ENCODE data around the gene TCF20. TPM values are rescaled to one million over a fixed set of nuclear protein-coding genes. Genes with fewer than 3 reads are reported as not detected.

TCF20 gene
- total RNA-seq, 4 donors from 2014 or later = 26.0 to 47.9 (median 41.8) TPM

DNA sequence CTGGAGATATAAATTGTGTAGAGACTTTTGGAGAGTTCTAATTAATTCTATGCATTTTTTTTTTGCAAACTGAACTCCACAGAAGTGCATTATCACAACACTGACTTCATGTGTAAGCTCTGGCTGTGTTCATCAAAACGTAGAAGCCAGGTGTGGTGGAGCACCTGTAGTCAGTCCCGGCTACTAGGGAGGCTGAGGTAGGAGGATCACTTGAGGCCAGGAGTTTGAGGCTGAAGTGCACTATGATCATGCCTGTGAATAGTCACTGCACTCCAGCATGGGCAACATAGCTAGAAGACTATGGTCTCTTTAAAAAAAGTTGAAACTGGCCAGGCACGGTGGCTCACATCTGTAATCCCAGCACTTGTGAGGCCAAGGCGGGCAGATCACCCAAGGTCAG, 20.6 kb downstream of the TCF20 start:
- H3K27me3 ChIP-seq = no peaks in the 10 kb centered on the region
- H3K36me3 ChIP-seq = no peaks in the 10 kb centered on the region
- H3K4me3 ChIP-seq = no peak overlapping the region
- no peak for ATAC-seq
- TF ChIP-seq POLR2AphosphoS5 (IDR thresholded peaks at IDR 0.05) (no peak), EP300 (IDR thresholded peaks at IDR 0.05) (no peak), CTCF (IDR thresholded peaks at IDR 0.05) (no peak), POLR2A (IDR thresholded peaks at IDR 0.05) (no peak)
- 71 to 90% methylated on average over 2 to 4 of the region's 4 CpGs for WGBS, 2 donors (ENCODE audit: low coverage in 1 of 2)
- H3K4me1 ChIP-seq = no peaks in the 10 kb centered on the region
- H3K27ac ChIP-seq = no peak overlapping the region
- H3K9me3 ChIP-seq = no peaks in the 10 kb centered on the region

DNA sequence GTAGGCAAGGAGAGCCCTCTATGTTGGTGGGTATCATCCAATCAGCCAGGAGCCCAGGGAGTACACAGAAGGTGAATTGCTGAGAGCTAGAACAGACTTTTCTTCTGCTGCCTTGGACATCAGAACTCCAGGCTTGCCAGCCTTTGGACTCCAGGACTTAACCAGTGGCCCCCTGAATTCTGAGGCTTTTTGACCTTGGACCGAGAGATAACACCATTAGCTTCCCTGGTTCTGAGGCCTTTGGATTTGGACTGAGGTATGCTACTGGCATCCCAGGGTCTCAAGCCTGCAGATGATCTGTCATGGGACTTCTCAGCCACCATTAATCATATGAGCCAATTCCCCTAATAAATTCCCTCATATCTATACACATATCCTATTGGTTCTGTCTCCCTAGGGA, 21.5 kb downstream of the TCF20 start:
- no peak overlapping the region for H3K27ac ChIP-seq
- H3K9me3 ChIP-seq = no peaks in the 10 kb centered on the region
- TF ChIP-seq CTCF (IDR thresholded peaks at IDR 0.05) = no peak
- no peak for TF ChIP-seq POLR2A (IDR thresholded peaks at IDR 0.05)
- TF ChIP-seq EP300 (IDR thresholded peaks at IDR 0.05) = no peak
- no peak for TF ChIP-seq POLR2AphosphoS5 (IDR thresholded peaks at IDR 0.05)
- H3K36me3 ChIP-seq = no peaks in the 10 kb centered on the region
- ATAC-seq = no peak
- no peaks in the 10 kb centered on the region for H3K4me1 ChIP-seq
- no peak overlapping the region for H3K4me3 ChIP-seq
- H3K27me3 ChIP-seq = no peaks in the 10 kb centered on the region
- WGBS, 2 donors (ENCODE audit: low coverage in 1 of 2) = 0% methylated on average over 1 of the region's 1 CpG; no CpG with 5 or more reads in 1 of the 2 donors

- TF ChIP-seq EP300 (IDR thresholded peaks at IDR 0.05) (no peak), POLR2AphosphoS5 (IDR thresholded peaks at IDR 0.05) (no peak), CTCF (IDR thresholded peaks at IDR 0.05) (no peak), POLR2A (IDR thresholded peaks at IDR 0.05) (no peak)
- no peaks in the 10 kb centered on the region for H3K36me3 ChIP-seq
- no peaks in the 10 kb centered on the region for H3K9me3 ChIP-seq
- ATAC-seq = no peak
- no peak overlapping the region for H3K27ac ChIP-seq
- no peaks in the 10 kb centered on the region for H3K4me1 ChIP-seq
- no peaks in the 10 kb centered on the region for H3K27me3 ChIP-seq
- WGBS, 2 donors (ENCODE audit: low coverage in 1 of 2) = 91 to 92% methylated on average over 3 of the region's 3 CpGs
- no peak overlapping the region for H3K4me3 ChIP-seq
Observed at GRCh38 chr22:42247596-42247995, 22.9 kb downstream of the TCF20 start.

- H3K36me3 ChIP-seq = no peaks in the 10 kb centered on the region
- TF ChIP-seq EP300 (IDR thresholded peaks at IDR 0.05) = no peak
- TF ChIP-seq POLR2AphosphoS5 (IDR thresholded peaks at IDR 0.05) = no peak
- TF ChIP-seq CTCF (IDR thresholded peaks at IDR 0.05) = no peak
- TF ChIP-seq POLR2A (IDR thresholded peaks at IDR 0.05) = no peak
- no peaks in the 10 kb centered on the region for H3K9me3 ChIP-seq
- H3K27me3 ChIP-seq = no peaks in the 10 kb centered on the region
- no peak overlapping the region for H3K27ac ChIP-seq
- ATAC-seq = no peak
- H3K4me3 ChIP-seq = no peak overlapping the region
- no peaks in the 10 kb centered on the region for H3K4me1 ChIP-seq
Observed at GRCh38 chr22:42243802-42244060, 26.7 kb downstream of the TCF20 start.

- WGBS, 2 donors (ENCODE audit: low coverage in 1 of 2) = 91 to 100% methylated on average over 4 to 6 of the region's 6 CpGs
- Histone ChIP-seq H3K27ac (no peak overlapping the region), H3K27me3 (no peaks in the 10 kb centered on the region), H3K36me3 (no peaks in the 10 kb centered on the region), H3K4me1 (no peaks in the 10 kb centered on the region), H3K4me3 (no peak overlapping the region), H3K9me3 (peaks cover 0 to 8% (median 0%) of the 10 kb centered on the region in 3 donors)
- no peak for TF ChIP-seq EP300 (IDR thresholded peaks at IDR 0.05)
- ATAC-seq = no peak
Observed at GRCh38 chr22:42236848-42237247, 33.6 kb downstream of the TCF20 start.

DNA sequence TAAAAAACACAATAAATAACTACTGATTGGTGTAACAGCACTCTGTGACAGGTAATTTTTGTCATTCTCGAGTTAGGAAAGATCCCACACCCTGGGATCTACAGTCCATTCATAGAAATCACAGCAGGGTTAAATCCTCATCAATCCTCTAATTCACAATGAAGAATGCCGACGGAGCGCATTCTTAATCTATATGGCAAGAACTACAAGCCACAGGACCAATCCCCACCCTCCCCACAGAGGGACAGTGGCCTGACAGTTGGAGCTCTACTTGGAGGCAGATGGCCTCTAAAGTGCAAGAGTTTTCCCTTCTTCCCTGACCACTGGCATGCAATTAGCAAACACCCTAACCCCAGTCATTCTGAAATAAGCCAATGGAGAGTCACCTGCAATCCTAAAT, 34.2 kb downstream of the TCF20 start:
- no peak for TF ChIP-seq CTCF (IDR thresholded peaks at IDR 0.05)
- TF ChIP-seq EP300 (IDR thresholded peaks at IDR 0.05) = no peak
- no peak for TF ChIP-seq POLR2AphosphoS5 (IDR thresholded peaks at IDR 0.05)
- no peak for TF ChIP-seq POLR2A (IDR thresholded peaks at IDR 0.05)
- peaks cover 0 to 8% (median 0%) of the 10 kb centered on the region in 3 donors for H3K9me3 ChIP-seq
- no peaks in the 10 kb centered on the region for H3K36me3 ChIP-seq
- no peak for ATAC-seq
- no peak overlapping the region for H3K27ac ChIP-seq
- no peaks in the 10 kb centered on the region for H3K4me1 ChIP-seq
- H3K4me3 ChIP-seq = no peak overlapping the region
- WGBS, 2 donors (ENCODE audit: low coverage in 1 of 2) = 91 to 96% methylated on average over 4 of the region's 4 CpGs
- H3K27me3 ChIP-seq = no peaks in the 10 kb centered on the region

Measured in gastroesophageal sphincter (tissue), 4 donors.